ENCODE data around the gene DMD.
"Not testable (repeated sequence)": the region's sequence is repeated elsewhere in the genome, so short reads cannot be mapped to it uniquely, and the experiment has no call there.

The DMD gene

DNA sequence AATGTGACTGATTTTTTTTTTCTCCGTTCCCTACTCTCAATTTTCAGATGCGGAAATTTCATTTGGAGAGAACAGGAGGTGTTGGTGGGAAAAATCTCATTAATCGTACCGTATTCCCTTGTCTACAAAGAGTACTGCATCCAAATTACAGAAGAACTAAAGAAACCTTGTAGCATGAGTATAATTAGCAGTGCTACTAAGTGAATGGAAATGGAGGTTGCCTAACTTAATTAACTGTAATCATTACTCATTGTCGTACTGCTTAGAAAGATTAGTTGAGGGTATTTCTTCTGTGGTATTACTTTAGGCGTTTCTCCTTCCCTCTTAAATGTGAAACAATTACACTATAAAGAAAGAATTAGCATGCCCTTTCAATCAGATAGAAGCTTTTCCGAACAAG, 81.7 kb downstream of the DMD start:
- H3K27me3 Mint-ChIP-seq = no peaks in the 10 kb centered on the region
- DNase-seq = no peak
- no peak for ATAC-seq (replicated peaks)
- H3K27ac Mint-ChIP-seq = no peak overlapping the region
- no peaks in the 10 kb centered on the region for H3K9me3 Mint-ChIP-seq
- no peaks in the 10 kb centered on the region for H3K36me3 Mint-ChIP-seq
- no peaks in the 10 kb centered on the region for H3K4me1 Mint-ChIP-seq
- no peak overlapping the region for H3K4me3 Mint-ChIP-seq

GRCh38 chrX:33128048-33128805, 83.1 kb downstream of the DMD start:
- no peaks in the 10 kb centered on the region for H3K36me3 Mint-ChIP-seq

DNA sequence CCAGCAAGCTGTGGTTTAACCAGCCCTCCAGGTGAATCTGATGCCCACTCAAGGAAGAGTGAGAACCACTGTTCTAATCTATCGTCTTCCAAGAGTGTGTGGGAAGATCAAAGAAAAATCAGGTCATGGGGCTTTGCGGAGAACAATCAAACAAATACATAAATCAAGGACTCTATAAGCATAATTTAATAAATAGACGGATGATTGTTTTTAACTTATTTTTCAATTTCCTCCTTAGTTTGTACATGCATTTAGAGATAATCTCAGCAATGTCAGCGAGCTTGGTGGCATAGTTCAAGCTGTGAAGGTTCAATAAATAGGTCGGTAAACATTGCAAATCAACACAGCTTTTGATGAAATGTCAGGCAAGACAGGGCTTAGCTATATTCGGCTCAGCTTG, 84.9 kb downstream of the DMD start:
- Mint-ChIP-seq H3K4me3 (no peak overlapping the region), H3K36me3 (no peaks in the 10 kb centered on the region), H3K27ac (no peak overlapping the region), H3K4me1 (no peaks in the 10 kb centered on the region), H3K27me3 (no peaks in the 10 kb centered on the region), H3K9me3 (no peaks in the 10 kb centered on the region)
- no peak for DNase-seq
- no peak for ATAC-seq (replicated peaks)

More at GRCh38 chrX:33128048-33128805, 83.1 kb downstream of the DMD start:
- no peaks in the 10 kb centered on the region for H3K9me3 Mint-ChIP-seq
- no peaks in the 10 kb centered on the region for H3K27me3 Mint-ChIP-seq
- H3K4me1 Mint-ChIP-seq = no peaks in the 10 kb centered on the region
- DNase-seq (no peak), ATAC-seq (replicated peaks) (no peak)
- no peak overlapping the region for H3K4me3 Mint-ChIP-seq
- H3K27ac Mint-ChIP-seq = no peak overlapping the region

DNA sequence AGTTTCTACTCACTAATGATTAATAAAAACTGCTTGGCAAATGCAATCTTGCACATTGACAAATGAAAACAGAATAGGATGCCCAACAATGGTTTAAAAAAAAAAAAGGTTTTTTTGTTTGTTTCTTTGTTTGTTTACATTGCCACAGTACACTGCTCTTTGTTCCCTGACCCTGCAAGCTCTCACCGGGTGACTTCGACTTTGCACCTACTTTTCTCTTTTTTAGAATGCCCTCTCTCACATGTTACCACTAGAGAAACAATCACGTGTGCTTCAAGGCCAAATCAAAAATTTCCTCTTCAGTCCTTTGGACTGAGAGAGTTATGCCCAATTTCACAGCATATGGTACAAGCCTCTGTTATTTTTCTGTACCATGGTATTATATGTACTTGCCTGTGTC, 101.5 kb downstream of the DMD start:
- no peak for DNase-seq
- H3K9me3 Mint-ChIP-seq = no peaks in the 10 kb centered on the region
- H3K27me3 Mint-ChIP-seq = no peaks in the 10 kb centered on the region
- H3K4me3 Mint-ChIP-seq = no peak overlapping the region
- no peaks in the 10 kb centered on the region for H3K36me3 Mint-ChIP-seq
- no peaks in the 10 kb centered on the region for H3K4me1 Mint-ChIP-seq
- H3K27ac Mint-ChIP-seq = no peak overlapping the region
- ATAC-seq (replicated peaks) = no peak

GRCh38 chrX:33106737-33107136, 104.6 kb downstream of the DMD start:
- Mint-ChIP-seq H3K36me3 (no peaks in the 10 kb centered on the region), H3K9me3 (no peaks in the 10 kb centered on the region), H3K4me3 (no peak overlapping the region), H3K27ac (no peak overlapping the region), H3K27me3 (no peaks in the 10 kb centered on the region), H3K4me1 (no peaks in the 10 kb centered on the region)
- DNase-seq = no peak
- ATAC-seq (replicated peaks) = no peak

GRCh38 chrX:33095079-33095478, 116.3 kb downstream of the DMD start:
- no peak overlapping the region for H3K27ac Mint-ChIP-seq

GRCh38 chrX:33087411-33087810, 123.9 kb downstream of the DMD start:
- no peak for DNase-seq
- no peaks in the 10 kb centered on the region for H3K36me3 Mint-ChIP-seq
- no peak for ATAC-seq (replicated peaks)
- no peaks in the 10 kb centered on the region for H3K27me3 Mint-ChIP-seq
- H3K4me3 Mint-ChIP-seq = no peak overlapping the region
- no peaks in the 10 kb centered on the region for H3K9me3 Mint-ChIP-seq
- H3K4me1 Mint-ChIP-seq = no peaks in the 10 kb centered on the region
- H3K27ac Mint-ChIP-seq = no peak overlapping the region

More at GRCh38 chrX:33095079-33095478, 116.3 kb downstream of the DMD start:
- Mint-ChIP-seq H3K4me1 (no peaks in the 10 kb centered on the region), H3K4me3 (no peak overlapping the region), H3K9me3 (no peaks in the 10 kb centered on the region), H3K36me3 (no peaks in the 10 kb centered on the region), H3K27me3 (no peaks in the 10 kb centered on the region)
- no peak for DNase-seq
- ATAC-seq (replicated peaks) = no peak

GRCh38 chrX:33086886-33087285, 124.5 kb downstream of the DMD start:
- ATAC-seq (replicated peaks) (no peak), DNase-seq (no peak)
- H3K9me3 Mint-ChIP-seq = no peaks in the 10 kb centered on the region
- no peak overlapping the region for H3K4me3 Mint-ChIP-seq
- H3K27me3 Mint-ChIP-seq = no peaks in the 10 kb centered on the region
- H3K36me3 Mint-ChIP-seq = no peaks in the 10 kb centered on the region
- H3K27ac Mint-ChIP-seq = no peak overlapping the region
- no peaks in the 10 kb centered on the region for H3K4me1 Mint-ChIP-seq

DNA sequence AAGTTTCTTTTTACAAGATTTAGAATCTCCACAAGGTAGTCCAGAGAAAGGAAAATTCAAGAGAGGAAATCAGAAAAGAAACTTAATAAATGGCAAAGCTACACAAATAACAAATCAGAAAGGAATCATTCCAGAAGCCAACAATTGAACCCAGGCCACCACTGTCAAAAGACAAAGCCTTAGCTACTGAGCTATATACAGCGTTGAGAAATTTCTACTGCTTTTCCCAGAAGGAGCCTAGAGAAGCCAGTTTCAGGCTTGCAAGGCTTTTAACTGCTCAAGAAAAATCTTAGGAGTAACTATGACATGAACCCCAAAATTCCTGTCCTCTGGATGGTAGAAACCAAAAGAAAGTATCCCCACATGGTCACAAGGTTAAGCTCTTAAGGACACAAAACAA, 129.0 kb downstream of the DMD start:
- no peaks in the 10 kb centered on the region for H3K27me3 Mint-ChIP-seq
- peaks cover 0 to 3% of the 10 kb centered on the region in 2 donors for H3K9me3 Mint-ChIP-seq

GRCh38 chrX:33078273-33078672, 133.1 kb downstream of the DMD start:
- no peak for DNase-seq
- ATAC-seq (replicated peaks) = no peak
- H3K4me1 Mint-ChIP-seq = no peaks in the 10 kb centered on the region

More for the DNA sequence above, 129.0 kb downstream of the DMD start:
- no peak overlapping the region for H3K27ac Mint-ChIP-seq
- H3K4me3 Mint-ChIP-seq = no peak overlapping the region
- no peak for ATAC-seq (replicated peaks)
- no peaks in the 10 kb centered on the region for H3K36me3 Mint-ChIP-seq
- H3K4me1 Mint-ChIP-seq = no peaks in the 10 kb centered on the region
- DNase-seq = no peak

GRCh38 chrX:33073660-33074059, 137.7 kb downstream of the DMD start:
- H3K4me3 Mint-ChIP-seq; H3K4me1 Mint-ChIP-seq; ATAC-seq (replicated peaks); H3K27ac Mint-ChIP-seq; H3K36me3 Mint-ChIP-seq; DNase-seq; H3K9me3 Mint-ChIP-seq; H3K27me3 Mint-ChIP-seq: not testable (repeated sequence)

More at GRCh38 chrX:33078273-33078672, 133.1 kb downstream of the DMD start:
- H3K9me3 Mint-ChIP-seq = peaks cover 0 to 3% of the 10 kb centered on the region in 2 donors
- no peaks in the 10 kb centered on the region for H3K27me3 Mint-ChIP-seq
- no peaks in the 10 kb centered on the region for H3K36me3 Mint-ChIP-seq
- no peak overlapping the region for H3K4me3 Mint-ChIP-seq
- H3K27ac Mint-ChIP-seq = no peak overlapping the region

GRCh38 chrX:33065415-33065814, 145.9 kb downstream of the DMD start:
- Mint-ChIP-seq H3K27me3 (no peaks in the 10 kb centered on the region), H3K36me3 (no peaks in the 10 kb centered on the region), H3K4me3 (no peak overlapping the region), H3K9me3 (peaks cover 0 to 3% of the 10 kb centered on the region in 2 donors), H3K27ac (no peak overlapping the region), H3K4me1 (no peaks in the 10 kb centered on the region)
- ATAC-seq (replicated peaks) (no peak), DNase-seq (no peak)

GRCh38 chrX:33062041-33062440, 149.3 kb downstream of the DMD start:
- peaks cover 0 to 3% of the 10 kb centered on the region in 2 donors for H3K9me3 Mint-ChIP-seq
- H3K36me3 Mint-ChIP-seq = no peaks in the 10 kb centered on the region
- DNase-seq (no peak), ATAC-seq (replicated peaks) (no peak)
- no peak overlapping the region for H3K27ac Mint-ChIP-seq
- H3K4me1 Mint-ChIP-seq = no peaks in the 10 kb centered on the region
- no peaks in the 10 kb centered on the region for H3K27me3 Mint-ChIP-seq
- no peak overlapping the region for H3K4me3 Mint-ChIP-seq

- no peak for ATAC-seq (replicated peaks)
- Mint-ChIP-seq H3K4me3 (no peak overlapping the region), H3K9me3 (no peaks in the 10 kb centered on the region), H3K4me1 (no peaks in the 10 kb centered on the region), H3K36me3 (no peaks in the 10 kb centered on the region), H3K27me3 (no peaks in the 10 kb centered on the region), H3K27ac (no peak overlapping the region)
- no peak for DNase-seq
Measured at GRCh38 chrX:33053001-33053400, 158.3 kb downstream of the DMD start.

- no peak for ATAC-seq (replicated peaks)
- H3K27me3 Mint-ChIP-seq = no peaks in the 10 kb centered on the region
- no peaks in the 10 kb centered on the region for H3K4me1 Mint-ChIP-seq
- no peak overlapping the region for H3K4me3 Mint-ChIP-seq
- no peak for DNase-seq
- no peaks in the 10 kb centered on the region for H3K36me3 Mint-ChIP-seq
- peaks cover 2 to 4% of the 10 kb centered on the region in 2 donors for H3K9me3 Mint-ChIP-seq
- H3K27ac Mint-ChIP-seq = no peak overlapping the region
Measured at GRCh38 chrX:33045882-33046281, 165.5 kb downstream of the DMD start.

Data from stimulated activated naive B cell treated with anti-CD40 and anti-IgM and Interleukin-4, amounts not matched to agents 10 μg/mL and 1 μg/mL and 100 μg/mL, for 72 hours (primary cell).